Ectodermal cell (in vitro differentiated cells): ENCODE measurements around the gene ITGA7.

Source experiments
- H3K27ac ChIP-seq: 2 replicates; pipeline ENCODE4 v1.7.0; 2013; ENCODE audit warnings: mild to moderate bottlenecking, low read depth, low read length; ENCODE audit not compliant: insufficient read depth, poor library complexity, severe bottlenecking
- H3K27me3 ChIP-seq: 2 replicates; pipeline ENCODE4 v1.7.0; 2013; ENCODE audit warnings: mild to moderate bottlenecking, low read length; ENCODE audit not compliant: insufficient read depth, control insufficient read depth, poor library complexity, severe bottlenecking
- H3K36me3 ChIP-seq: one replicate; pipeline ENCODE4 v1.7.0; 2013; ENCODE audit warnings: low read length; ENCODE audit not compliant: control insufficient read depth, insufficient read depth
- H3K4me1 ChIP-seq: one replicate; pipeline ENCODE4 v1.7.0; 2013; ENCODE audit warnings: low read length; ENCODE audit not compliant: control insufficient read depth, insufficient read depth
- H3K4me3 ChIP-seq: 2 replicates; pipeline ENCODE4 v1.7.0; 2013; ENCODE audit warnings: low read depth, low read length, control low read depth; ENCODE audit not compliant: insufficient read depth
- H3K9me3 ChIP-seq: 2 replicates; pipeline ENCODE4 v1.7.0; 2013; ENCODE audit warnings: mild to moderate bottlenecking, low read length, moderate library complexity; ENCODE audit not compliant: control insufficient read depth
- WGBS, 2 experiments: methylation state at CpG; one replicate each; pipeline ENCODE4 v1.1.7; 2013; ENCODE audit warnings: missing lambda C conversion rate in 2 of 2; 5-methylcytosine and 5-hydroxymethylcytosine counted together

ITGA7 gene

DNA sequence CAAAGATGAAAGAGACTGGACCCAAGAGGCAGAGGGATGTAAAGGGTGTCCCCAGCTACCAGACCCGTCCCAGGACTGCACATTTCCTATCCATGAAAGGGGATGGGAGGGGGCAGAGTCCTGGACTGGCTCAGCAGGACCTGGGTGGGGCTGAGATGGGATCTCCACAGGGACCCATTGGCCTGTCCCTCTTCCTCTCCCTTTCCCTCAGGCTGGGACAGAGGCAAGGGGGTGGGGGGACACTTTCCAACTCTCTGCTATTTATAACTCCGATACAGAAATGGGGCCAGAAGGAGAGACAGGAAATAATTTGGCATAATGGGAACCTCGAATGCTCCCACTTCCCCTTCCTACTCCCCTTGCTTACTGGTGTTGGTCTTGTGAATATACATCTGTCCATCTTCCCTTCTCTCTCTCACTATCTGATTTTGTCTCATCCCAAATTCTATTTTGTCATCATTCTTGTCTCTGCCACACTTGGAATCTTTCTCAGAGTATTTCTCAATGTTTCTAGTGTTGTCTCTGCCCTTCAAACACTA lies 1.1 kb upstream of the ITGA7 start:
- H3K27me3 ChIP-seq, result peaks cover 13% of the 10 kb centered on the region
- H3K4me1 ChIP-seq, result peaks cover 29% of the 10 kb centered on the region
- no peaks in the 10 kb centered on the region for H3K9me3 ChIP-seq
- H3K36me3 ChIP-seq, result no peaks in the 10 kb centered on the region
- 25 to 44% methylated on average over 2 to 3 of the region's 3 CpGs for WGBS, 2 experiments
- H3K4me3 ChIP-seq, result peak overlapping the region; percentile 63
- H3K27ac ChIP-seq, result no peak overlapping the region

DNA sequence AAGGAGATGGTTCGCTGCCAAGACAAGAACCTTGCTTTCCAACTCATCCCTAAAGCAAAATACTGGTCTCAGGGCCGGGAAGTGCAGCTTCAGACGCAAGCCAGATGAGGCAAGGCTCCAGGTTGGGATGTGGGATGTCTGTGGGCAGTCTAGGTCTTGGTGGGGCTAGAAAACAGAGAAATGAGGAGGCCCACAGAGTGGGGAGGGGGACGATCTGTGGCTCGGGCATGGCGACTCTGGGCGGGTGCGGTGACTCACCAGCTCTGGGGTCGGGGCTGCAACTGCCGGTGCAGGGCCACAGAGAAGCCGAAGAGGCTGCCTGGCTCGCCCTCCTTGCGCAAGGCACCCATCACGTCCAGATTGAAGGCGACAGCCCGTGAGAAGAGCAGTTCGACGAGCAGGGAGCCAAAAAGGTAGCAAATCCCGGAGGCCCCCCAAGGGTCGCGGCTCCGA lies 459 bp downstream of the ITGA7 start:
- Histone ChIP-seq H3K4me3 (peak overlapping the region; percentile 63), H3K9me3 (no peaks in the 10 kb centered on the region), H3K27ac (no peak overlapping the region), H3K27me3 (peaks cover 9% of the 10 kb centered on the region), H3K4me1 (peaks cover 29% of the 10 kb centered on the region), H3K36me3 (no peaks in the 10 kb centered on the region)
- 1% methylated on average over 22 of the region's 22 CpGs for WGBS, 2 experiments

DNA sequence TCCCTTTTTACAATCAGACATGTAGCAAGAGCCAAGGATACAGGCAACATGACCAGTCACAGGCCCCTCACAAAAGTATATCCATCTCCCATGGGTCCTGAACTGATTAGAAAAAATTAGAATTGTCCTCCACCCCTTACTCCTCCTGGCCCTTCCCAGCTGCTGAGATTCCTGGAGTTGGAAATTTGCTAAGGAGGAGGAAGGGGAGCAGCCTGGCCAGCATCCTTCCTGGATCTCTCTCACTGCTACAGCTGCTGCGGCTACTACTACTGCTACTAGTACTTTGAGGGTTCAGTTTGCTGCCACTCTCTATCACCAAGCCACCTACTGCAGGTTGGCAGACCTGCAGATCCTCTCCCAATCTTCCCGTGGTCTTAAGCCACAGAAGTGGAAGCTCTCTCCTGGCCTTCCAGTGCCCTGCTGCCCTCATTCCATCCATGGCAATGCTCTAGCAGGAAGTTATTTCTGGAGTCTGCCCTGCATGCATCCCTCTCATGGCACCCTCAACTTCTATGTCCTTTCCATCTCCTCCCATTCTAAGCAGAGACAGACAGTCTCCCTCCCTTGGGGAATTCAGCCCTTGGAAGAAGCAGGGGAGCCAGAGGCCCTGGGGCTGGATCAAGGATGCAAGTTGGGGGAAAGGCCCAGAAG lies 1.0 kb downstream of the ITGA7 start:
- 36 to 37% methylated on average over 2 of the region's 2 CpGs for WGBS, 2 experiments
- H3K4me3 ChIP-seq, result peak overlapping the region; percentile 63
- H3K27ac ChIP-seq, result no peak overlapping the region
- H3K9me3 ChIP-seq, result no peaks in the 10 kb centered on the region
- H3K4me1 ChIP-seq, result peaks cover 29% of the 10 kb centered on the region
- H3K36me3 ChIP-seq, result no peaks in the 10 kb centered on the region
- peaks cover 6% of the 10 kb centered on the region for H3K27me3 ChIP-seq

DNA sequence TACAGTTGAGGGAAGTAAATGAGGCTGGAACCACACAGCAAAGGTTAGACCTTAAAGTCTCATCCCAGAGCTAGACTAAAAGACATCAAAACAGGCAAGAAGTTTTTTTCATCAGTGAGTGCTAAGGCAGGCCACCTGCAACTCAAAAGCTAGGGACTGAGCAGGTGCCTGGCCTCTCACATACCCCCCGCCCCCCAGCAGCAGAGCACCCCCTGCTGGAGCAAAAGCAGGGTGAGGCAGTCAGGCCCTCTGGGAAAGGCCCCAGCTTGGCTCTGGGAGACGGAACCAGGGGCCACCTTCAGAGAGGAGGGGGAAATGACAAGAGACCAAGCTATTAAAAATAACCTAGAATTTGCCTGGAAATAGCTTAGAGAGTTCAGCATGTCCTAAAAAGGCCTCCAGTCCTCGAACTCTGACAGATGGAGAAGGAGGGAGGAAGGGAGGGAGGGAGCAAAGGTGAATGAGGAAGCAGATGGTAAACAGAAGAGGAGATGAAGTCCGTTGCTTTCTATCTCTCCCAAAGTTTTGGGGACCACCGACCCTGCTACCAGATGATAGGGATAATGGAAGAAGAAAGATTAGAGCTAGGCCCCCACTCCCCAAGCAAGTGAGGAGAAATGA lies 1.8 kb downstream of the ITGA7 start:
- 32 to 34% methylated on average over 5 of the region's 5 CpGs for WGBS, 2 experiments

DNA sequence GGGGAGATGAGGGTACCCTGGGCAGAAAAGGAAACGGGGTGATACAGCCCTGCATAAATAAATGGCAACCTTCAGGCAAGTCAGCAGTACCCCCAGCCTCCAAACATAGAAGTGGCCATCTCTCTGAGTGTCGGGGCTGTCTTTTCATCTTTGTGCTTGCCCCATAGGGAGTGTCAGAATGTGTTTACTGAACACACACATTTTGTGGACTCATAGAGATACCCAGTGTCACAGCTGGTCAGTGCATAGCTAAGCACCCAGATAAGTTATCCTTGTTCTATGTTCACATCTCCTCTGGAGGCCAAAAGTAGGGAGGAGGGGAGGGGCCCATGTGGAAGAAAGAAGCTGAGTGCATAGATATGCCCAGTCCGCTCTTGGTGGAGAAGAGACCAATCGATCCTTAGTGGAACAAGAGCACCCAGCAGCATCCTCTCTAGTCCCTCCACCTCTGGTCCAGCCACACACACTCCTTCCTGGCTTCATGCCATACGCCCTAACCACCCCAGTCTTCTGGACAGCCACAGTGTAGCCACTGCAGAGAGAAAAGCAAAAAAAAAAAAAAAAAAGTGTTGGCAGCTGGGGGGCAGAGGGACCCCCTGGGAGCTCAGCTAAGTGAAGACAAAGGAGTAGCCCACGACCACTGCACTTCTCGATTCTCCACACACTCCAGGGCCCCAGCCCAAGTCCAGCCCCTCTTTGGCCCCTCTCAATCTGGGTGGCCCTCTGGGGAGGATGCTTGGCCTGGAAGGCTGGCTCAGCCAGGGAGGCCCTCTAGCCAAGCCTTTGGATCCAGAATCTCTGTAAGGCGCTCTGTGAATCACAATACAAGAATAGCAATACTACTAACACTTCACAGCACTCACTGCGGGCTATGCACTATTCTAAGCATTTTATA lies 2.6 kb downstream of the ITGA7 start:
- Histone ChIP-seq H3K27me3 (peaks cover 6% of the 10 kb centered on the region), H3K9me3 (no peaks in the 10 kb centered on the region), H3K27ac (no peak overlapping the region), H3K36me3 (no peaks in the 10 kb centered on the region), H3K4me1 (peaks cover 29% of the 10 kb centered on the region), H3K4me3 (no peak overlapping the region)
- WGBS, 2 experiments, result 65 to 74% methylated on average over 9 of the region's 9 CpGs

More for the DNA sequence above, 1.8 kb downstream of the ITGA7 start:
- H3K9me3 ChIP-seq, result no peaks in the 10 kb centered on the region
- peaks cover 6% of the 10 kb centered on the region for H3K27me3 ChIP-seq
- no peak overlapping the region for H3K27ac ChIP-seq
- H3K4me3 ChIP-seq, result no peak overlapping the region
- peaks cover 29% of the 10 kb centered on the region for H3K4me1 ChIP-seq
- no peaks in the 10 kb centered on the region for H3K36me3 ChIP-seq

DNA sequence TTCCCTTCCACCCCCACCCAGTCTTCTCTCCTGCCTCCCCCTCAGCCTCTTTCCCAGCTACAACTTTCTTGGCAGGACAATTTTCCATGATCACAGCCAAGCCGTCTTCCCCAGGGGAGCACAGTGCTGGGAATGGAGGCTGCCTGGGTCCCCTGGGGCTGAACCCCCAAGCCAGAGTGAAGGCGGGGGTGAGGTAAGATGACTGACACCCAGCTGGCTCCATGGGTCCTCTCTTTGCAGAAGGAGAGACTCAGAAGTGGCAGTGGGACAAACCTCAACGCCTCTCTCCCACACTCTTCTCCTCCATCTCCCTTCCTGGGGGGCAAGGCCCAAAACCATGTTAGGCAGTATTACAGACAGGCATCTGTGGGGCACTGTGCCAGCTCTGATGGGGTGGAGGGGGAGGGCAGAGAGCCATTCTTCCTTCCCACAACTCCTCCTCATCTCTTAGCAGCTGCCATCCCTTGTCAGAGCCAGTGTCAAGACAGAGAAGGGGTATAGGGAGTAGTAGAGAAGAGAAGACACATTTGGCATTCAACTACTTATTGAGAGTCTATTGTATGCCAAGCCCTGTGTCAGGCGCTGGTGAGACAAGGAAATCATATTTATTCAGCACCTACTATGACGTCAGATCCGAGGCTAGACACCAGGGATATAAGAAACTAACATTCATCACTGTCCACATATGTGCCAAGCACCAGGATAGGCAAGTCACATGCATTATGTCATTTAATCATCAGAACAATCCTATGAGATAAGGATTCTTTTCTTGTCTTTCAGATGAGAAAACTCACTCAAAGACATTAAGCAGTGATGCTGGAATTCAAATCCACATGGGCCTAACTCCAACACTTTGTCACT lies 3.6 kb downstream of the ITGA7 start:
- no peak overlapping the region for H3K4me3 ChIP-seq
- H3K27me3 ChIP-seq, result peaks cover 6% of the 10 kb centered on the region
- 92 to 96% methylated on average over 5 to 6 of the region's 6 CpGs for WGBS, 2 experiments
- no peaks in the 10 kb centered on the region for H3K9me3 ChIP-seq
- no peaks in the 10 kb centered on the region for H3K36me3 ChIP-seq
- H3K4me1 ChIP-seq, result peaks cover 29% of the 10 kb centered on the region
- H3K27ac ChIP-seq, result no peak overlapping the region

DNA sequence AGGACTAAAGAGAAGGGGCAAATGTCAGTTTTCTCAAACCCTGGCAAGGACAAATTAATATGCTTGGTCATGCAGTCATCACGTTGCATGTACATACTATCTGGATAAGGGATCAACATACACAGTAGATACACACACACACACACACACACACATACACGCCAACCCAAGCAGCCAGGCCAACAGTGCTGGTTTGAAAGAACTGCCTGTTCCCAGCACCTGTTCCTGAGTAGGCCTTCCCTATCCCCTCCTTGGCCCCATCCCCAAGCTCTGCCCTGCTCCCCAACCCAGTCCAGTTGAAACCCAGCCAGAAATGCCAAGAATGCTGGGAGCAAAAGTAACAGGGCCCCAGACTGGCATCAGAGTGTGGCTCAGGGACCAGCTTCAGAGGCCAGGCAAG lies 4.4 kb downstream of the ITGA7 start:
- H3K4me1 ChIP-seq, result peaks cover 24% of the 10 kb centered on the region
- H3K27me3 ChIP-seq, result peaks cover 6% of the 10 kb centered on the region
- no peak overlapping the region for H3K4me3 ChIP-seq
- H3K27ac ChIP-seq, result no peak overlapping the region
- H3K9me3 ChIP-seq, result no peaks in the 10 kb centered on the region
- WGBS, 2 experiments, result 87 to 95% methylated on average over 2 of the region's 2 CpGs
- no peaks in the 10 kb centered on the region for H3K36me3 ChIP-seq

DNA sequence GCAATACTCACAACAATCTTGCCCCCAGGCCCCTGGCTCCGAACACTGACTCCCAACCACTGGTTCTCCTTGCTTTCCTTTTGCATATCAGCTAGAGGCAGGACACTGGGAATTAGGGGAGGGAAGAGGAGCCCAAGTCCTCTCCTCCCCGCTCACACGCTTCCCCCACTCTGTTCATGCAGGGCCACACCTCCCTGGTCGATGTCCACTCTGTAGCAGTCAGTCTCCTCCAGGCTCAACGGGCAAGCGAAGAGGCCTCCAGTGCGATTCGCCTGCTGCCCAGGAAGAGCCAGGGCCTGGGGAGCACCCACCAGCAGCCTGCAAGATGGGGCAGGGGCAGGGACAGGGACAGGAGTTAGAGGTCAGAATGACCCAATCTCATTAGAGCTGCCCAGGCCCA lies 4.8 kb downstream of the ITGA7 start:
- no peaks in the 10 kb centered on the region for H3K9me3 ChIP-seq
- H3K4me1 ChIP-seq, result peaks cover 24% of the 10 kb centered on the region
- H3K27ac ChIP-seq, result no peak overlapping the region
- H3K36me3 ChIP-seq, result no peaks in the 10 kb centered on the region
- no peak overlapping the region for H3K4me3 ChIP-seq
- H3K27me3 ChIP-seq, result peaks cover 6% of the 10 kb centered on the region
- WGBS, 2 experiments, result 93% methylated on average over 8 of the region's 8 CpGs

DNA sequence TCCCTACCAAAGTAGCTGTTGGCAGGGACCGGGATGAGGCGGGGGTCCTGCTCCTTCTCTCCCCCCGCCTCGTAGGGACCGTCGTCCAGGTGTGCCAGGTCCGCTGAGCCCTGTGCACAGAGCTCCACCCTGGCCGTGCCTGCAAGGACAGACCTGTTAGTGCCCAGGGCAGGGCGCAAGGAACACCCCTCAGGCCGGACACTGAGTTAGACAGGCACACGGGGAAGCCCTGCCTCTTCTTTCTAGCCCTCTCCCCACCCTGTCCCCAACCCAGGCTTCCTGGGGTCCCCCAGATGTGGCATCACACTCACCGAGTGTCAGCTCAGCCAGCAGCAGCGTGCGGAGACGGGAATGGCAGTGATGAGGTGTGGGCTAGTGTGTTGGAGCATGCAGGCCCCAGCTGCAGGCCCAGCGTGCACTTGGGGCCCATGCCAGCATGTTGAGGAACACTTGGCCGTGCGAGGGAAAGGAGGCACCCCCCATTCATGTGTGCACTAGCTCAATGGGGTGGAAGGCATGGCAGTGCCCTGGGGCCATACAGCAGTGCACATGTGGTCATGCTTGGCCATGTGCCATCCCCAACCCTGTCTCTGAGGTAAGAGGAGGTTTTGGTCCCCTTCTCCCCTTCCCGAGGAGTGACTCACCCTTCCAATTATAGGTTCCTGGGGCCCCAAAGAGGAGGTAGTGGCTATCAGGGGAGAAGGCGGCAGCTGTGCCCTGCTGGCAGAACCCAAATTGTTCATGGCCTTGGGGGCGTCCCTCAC lies 7.3 kb downstream of the ITGA7 start:
- Histone ChIP-seq H3K4me3 (no peak overlapping the region), H3K27me3 (no peaks in the 10 kb centered on the region), H3K9me3 (no peaks in the 10 kb centered on the region), H3K36me3 (peaks cover 6% of the 10 kb centered on the region), H3K27ac (no peak overlapping the region), H3K4me1 (peaks cover 7% of the 10 kb centered on the region)
- 94% methylated on average over 21 of the region's 21 CpGs for WGBS, 2 experiments
